Osteoblast (primary cell): ENCODE results near the gene REEP6. TPM values are rescaled to one million over a fixed set of nuclear protein-coding genes. Genes with fewer than 3 reads are reported as not detected.
A peak's percentile ranks its signal among the peaks of the same experiment; 100 is the strongest.

ENCODE experiments used
- DNase-seq: peaks from one replicate; pipeline ENCODE4 v3.0.0; 2011; ENCODE audit warnings: low spot score, mixed read lengths; ENCODE audit not compliant: insufficient read length; ENCODE audit errors: missing footprints
- H2AFZ ChIP-seq: 2 replicates; pipeline ENCODE4 v1.6.0; 2011; ENCODE audit warnings: mild to moderate bottlenecking, low read length
- H3K27ac ChIP-seq: 2 replicates; pipeline ENCODE4 v1.5.1; 2011; ENCODE audit warnings: mild to moderate bottlenecking, low read depth, low read length, moderate library complexity
- H3K27me3 ChIP-seq: 2 replicates; pipeline ENCODE4 v1.6.0; 2012; ENCODE audit warnings: mild to moderate bottlenecking, control low read depth, inconsistent platforms, low read length, moderate library complexity; ENCODE audit not compliant: insufficient read depth
- H3K36me3 ChIP-seq: 2 replicates; pipeline ENCODE4 v1.5.1; 2011; ENCODE audit warnings: mild to moderate bottlenecking, low read length, control low read depth, moderate library complexity; ENCODE audit not compliant: insufficient read depth
- H3K4me1 ChIP-seq: 2 replicates; pipeline ENCODE4 v1.5.1; 2011; ENCODE audit warnings: mild to moderate bottlenecking, low read length, control low read depth, moderate library complexity; ENCODE audit not compliant: insufficient read depth
- H3K4me2 ChIP-seq: 2 replicates; pipeline ENCODE4 v1.6.0; 2011; ENCODE audit warnings: mild to moderate bottlenecking, low read length; ENCODE audit not compliant: insufficient read depth
- H3K4me3 ChIP-seq: fragments of 200-600 bp; sonication (generic); 3 replicates; pipeline ENCODE4 v1.5.1; 2012; ENCODE audit warnings: mild to moderate bottlenecking, low read length, inconsistent platforms; ENCODE audit not compliant: insufficient read depth
- H3K79me2 ChIP-seq: 2 replicates; pipeline ENCODE4 v1.6.0; 2012; ENCODE audit warnings: mild to moderate bottlenecking, low read length, control low read depth, inconsistent platforms; ENCODE audit not compliant: insufficient read depth
- H3K9me3 ChIP-seq: 2 replicates; pipeline ENCODE4 v1.5.1; 2011; ENCODE audit warnings: low read depth, low read length, control low read depth
- H4K20me1 ChIP-seq: 2 replicates; pipeline ENCODE4 v1.6.0; 2012; ENCODE audit warnings: mild to moderate bottlenecking, low read length, control low read depth; ENCODE audit not compliant: insufficient read depth
- total RNA-seq: library from RNA; depleted of rRNA; stranded (reverse); fragments of >200 nt; gene quantifications from 2 replicates; pipeline ENCODE4 v1.2.3, GENCODE V29; 2012
- TF ChIP-seq, protein P1 (sequence below): IDR thresholded peaks from 2 replicates; pipeline ENCODE4 v1.5.1; 2011; ENCODE audit warnings: mild to moderate bottlenecking, low read depth, low read length, moderate library complexity; ENCODE audit errors: extremely low read depth

The REEP6 gene
- total RNA-seq, 1 donor, result 1.8 TPM

- Histone ChIP-seq H3K4me2 (no peak overlapping the region), H3K27me3 (peaks cover 26% of the 10 kb centered on the region), H4K20me1 (no peaks in the 10 kb centered on the region), H3K4me1 (no peaks in the 10 kb centered on the region), H3K9me3 (peaks cover 2% of the 10 kb centered on the region), H3K27ac (no peak overlapping the region), H3K4me3 (no peak overlapping the region), H2AFZ (no peak overlapping the region), H3K79me2 (no peaks in the 10 kb centered on the region), H3K36me3 (no peaks in the 10 kb centered on the region)
- no peak for DNase-seq
- TF ChIP-seq, protein P1, sequence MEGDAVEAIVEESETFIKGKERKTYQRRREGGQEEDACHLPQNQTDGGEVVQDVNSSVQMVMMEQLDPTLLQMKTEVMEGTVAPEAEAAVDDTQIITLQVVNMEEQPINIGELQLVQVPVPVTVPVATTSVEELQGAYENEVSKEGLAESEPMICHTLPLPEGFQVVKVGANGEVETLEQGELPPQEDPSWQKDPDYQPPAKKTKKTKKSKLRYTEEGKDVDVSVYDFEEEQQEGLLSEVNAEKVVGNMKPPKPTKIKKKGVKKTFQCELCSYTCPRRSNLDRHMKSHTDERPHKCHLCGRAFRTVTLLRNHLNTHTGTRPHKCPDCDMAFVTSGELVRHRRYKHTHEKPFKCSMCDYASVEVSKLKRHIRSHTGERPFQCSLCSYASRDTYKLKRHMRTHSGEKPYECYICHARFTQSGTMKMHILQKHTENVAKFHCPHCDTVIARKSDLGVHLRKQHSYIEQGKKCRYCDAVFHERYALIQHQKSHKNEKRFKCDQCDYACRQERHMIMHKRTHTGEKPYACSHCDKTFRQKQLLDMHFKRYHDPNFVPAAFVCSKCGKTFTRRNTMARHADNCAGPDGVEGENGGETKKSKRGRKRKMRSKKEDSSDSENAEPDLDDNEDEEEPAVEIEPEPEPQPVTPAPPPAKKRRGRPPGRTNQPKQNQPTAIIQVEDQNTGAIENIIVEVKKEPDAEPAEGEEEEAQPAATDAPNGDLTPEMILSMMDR, result no peak
Observed at GRCh38 chr19:1501200-1501595, 10.2 kb downstream of the REEP6 start.

DNA sequence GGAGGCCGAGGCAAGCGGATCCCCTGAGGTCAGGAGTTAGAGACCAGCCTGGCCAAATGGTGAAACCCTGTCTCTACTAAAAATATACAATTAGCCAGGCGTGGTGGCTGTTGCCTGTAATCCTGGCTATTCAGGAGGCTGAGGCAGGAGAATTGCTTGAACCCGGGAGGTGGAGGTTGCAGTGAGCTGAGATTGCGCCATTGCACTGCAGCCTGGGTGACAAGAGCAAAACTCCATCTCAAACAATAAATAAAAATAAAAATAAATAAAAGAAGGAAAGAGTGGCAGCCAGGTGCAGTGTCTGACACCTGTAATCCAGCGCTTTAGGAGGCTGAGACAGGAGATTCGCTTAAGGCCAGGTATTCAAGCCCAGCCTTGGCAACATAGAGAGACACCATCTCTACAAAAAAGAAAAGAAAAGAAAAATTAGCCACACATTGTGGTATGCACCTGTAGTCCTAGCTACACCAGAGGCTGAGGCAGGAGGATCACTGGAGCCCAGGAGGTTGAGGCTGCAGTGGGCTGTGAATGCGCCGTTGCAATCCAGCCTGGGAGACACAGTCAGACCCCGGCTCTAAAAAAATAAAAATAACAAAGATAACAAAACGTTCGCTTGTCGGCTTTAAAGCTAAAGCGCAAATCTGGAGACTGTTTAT, 11.6 kb downstream of the REEP6 start:
- TF ChIP-seq, protein P1, result no peak
- no peak for DNase-seq
- H3K4me2 ChIP-seq, result no peak overlapping the region
- no peak overlapping the region for H3K4me3 ChIP-seq
- no peaks in the 10 kb centered on the region for H4K20me1 ChIP-seq
- H3K27me3 ChIP-seq, result peaks cover 21% of the 10 kb centered on the region
- no peaks in the 10 kb centered on the region for H3K79me2 ChIP-seq
- H3K36me3 ChIP-seq, result no peaks in the 10 kb centered on the region
- peaks cover 2% of the 10 kb centered on the region for H3K9me3 ChIP-seq
- H3K27ac ChIP-seq, result no peak overlapping the region
- no peak overlapping the region for H2AFZ ChIP-seq
- no peaks in the 10 kb centered on the region for H3K4me1 ChIP-seq

DNA sequence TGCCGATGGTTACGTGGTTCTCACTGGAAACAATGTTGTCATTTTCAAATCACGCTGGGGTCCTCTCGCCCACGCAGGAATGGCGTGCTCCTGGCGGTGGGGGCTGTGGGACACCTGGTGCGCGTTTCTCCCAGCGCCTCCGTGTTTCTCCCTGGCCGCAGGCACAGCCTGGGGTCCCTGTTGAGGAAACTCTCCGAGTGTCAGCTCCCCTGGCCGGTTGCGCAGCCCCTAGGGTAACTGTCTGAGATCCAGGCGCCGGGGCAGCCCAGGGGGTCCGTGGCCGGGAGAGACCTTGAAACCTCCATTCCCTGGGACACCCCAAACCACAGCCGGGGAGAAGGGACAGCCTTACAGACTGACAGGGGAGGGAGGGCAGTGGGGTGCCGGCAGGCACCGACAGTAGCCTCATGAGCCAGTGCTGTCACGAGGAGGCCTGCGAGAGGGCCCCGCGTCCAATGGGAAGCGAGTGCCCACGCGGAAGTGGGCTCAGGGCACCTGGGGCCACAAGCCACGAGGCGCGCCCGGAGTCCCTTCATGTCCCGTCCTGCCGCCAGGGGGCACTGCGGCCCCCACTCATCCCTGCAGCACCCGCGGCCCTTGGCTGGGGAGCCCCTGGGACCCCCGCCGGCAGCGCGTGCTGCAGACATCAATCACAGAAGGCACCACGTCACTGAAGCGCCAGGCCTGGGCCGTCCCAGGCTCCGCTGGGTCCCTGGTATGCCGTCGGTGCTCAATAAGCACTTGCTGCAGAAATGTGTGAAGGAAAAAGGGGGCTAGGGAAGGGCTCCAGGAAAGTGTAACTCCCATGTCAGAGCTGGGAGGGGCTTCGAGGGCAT, 12.3 kb downstream of the REEP6 start:
- Histone ChIP-seq H3K4me2 (no peak overlapping the region), H3K27ac (no peak overlapping the region), H3K4me3 (no peak overlapping the region), H3K4me1 (no peaks in the 10 kb centered on the region), H2AFZ (no peak overlapping the region), H3K9me3 (peaks cover 2% of the 10 kb centered on the region), H3K27me3 (peaks cover 19% of the 10 kb centered on the region), H3K36me3 (no peaks in the 10 kb centered on the region), H4K20me1 (no peaks in the 10 kb centered on the region), H3K79me2 (no peaks in the 10 kb centered on the region)
- no peak for DNase-seq
- TF ChIP-seq, protein P1, result peak; percentile 52

DNA sequence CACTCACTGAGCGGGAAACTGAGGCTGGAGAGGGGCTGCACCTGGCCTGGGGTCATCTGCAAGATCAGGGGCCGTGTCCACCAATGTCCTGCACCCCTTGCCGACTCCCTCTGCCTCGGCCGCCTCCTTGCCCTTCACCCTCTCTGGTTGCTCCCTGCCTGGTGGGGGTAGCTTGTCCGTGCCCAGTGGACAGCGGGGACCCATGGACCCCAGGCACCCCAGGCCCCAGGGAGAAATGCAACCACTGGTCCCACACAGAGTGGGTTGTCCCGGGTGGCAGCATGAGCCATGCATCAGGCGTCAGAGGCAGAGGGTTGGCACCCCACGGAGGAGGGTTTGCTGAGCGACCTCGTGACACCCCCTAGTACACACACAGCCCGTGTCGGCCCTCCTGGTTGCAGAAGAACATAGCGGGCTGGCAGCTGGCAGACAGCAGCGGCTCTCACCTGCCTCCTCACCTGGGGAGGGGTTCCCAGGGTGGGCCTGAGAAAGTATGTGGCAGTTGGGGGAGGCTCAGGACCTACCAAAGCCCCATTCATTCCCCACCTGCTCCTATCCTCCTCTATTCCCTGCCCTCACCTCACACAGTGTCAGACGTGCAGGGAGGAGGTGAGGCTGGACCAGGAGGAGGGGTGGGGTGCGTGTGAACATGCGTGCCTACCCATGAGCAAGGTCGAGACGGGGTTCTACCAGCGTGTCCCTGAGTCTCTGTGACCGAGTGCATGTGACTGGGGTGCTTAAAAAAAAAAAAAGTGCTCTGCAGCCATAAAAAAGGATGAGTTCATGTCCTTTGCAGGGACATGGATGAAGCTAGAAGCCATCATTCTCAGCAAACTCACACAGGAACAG, 13.2 kb downstream of the REEP6 start:
- Histone ChIP-seq H3K4me2 (no peak overlapping the region), H3K4me1 (no peaks in the 10 kb centered on the region), H4K20me1 (no peaks in the 10 kb centered on the region), H3K79me2 (no peaks in the 10 kb centered on the region), H2AFZ (no peak overlapping the region), H3K27me3 (peaks cover 19% of the 10 kb centered on the region), H3K36me3 (no peaks in the 10 kb centered on the region), H3K9me3 (peaks cover 6% of the 10 kb centered on the region), H3K27ac (no peak overlapping the region), H3K4me3 (no peak overlapping the region)
- no peak for DNase-seq
- TF ChIP-seq, protein P1, result no peak
